SU-DHL-6 (cell line): ENCODE measurements around the gene TMEM131.

Experiments
- H2AFZ ChIP-seq: fragments of 200-600 bp; sonication (generic); 2 replicates; pipeline ENCODE4 v1.6.1; 2014; ENCODE audit warnings: low read depth, mild to moderate bottlenecking, moderate library complexity, mixed read lengths, antibody characterized with exemption, low read length; ENCODE audit not compliant: severe bottlenecking
- H3F3A ChIP-seq: fragments of 200-600 bp; shearing (Covaris generic); 2 replicates; pipeline ENCODE4 v1.6.0; 2016; ENCODE audit warnings: antibody characterized with exemption, mild to moderate bottlenecking; ENCODE audit not compliant: insufficient read depth
- H3K27ac ChIP-seq: fragments of 200-600 bp; sonication (generic); 2 replicates; pipeline ENCODE4 v1.5.1; 2016; ENCODE audit warnings: low read depth, mild to moderate bottlenecking, low read length, moderate library complexity, mixed read lengths
- H3K27me3 ChIP-seq: fragments of 200-600 bp; sonication (generic), shearing (Covaris generic); 2 replicates; pipeline ENCODE4 v1.6.0; 2014; ENCODE audit warnings: mild to moderate bottlenecking, low read length
- H3K36me3 ChIP-seq: fragments of 200-600 bp; sonication (generic); 2 replicates; pipeline ENCODE4 v1.6.1; 2014; ENCODE audit warnings: mild to moderate bottlenecking, low read length, mixed read lengths
- H3K4me2 ChIP-seq: fragments of 300-600, 200-600 bp; shearing (Covaris generic), sonication (generic); 2 replicates; pipeline ENCODE4 v1.6.0; 2014; ENCODE audit warnings: low read length, low read depth, mild to moderate bottlenecking; ENCODE audit not compliant: poor library complexity, severe bottlenecking
- H3K4me3 ChIP-seq: fragments of 200-600 bp; sonication (generic); 2 replicates; pipeline ENCODE4 v1.5.1; 2014; ENCODE audit warnings: antibody characterized with exemption, low read length, mild to moderate bottlenecking, mixed read lengths; ENCODE audit not compliant: insufficient read depth, poor library complexity, severe bottlenecking
- H3K79me2 ChIP-seq: fragments of 200-600 bp; sonication (generic); 2 replicates; pipeline ENCODE4 v1.6.1; 2014; ENCODE audit warnings: mild to moderate bottlenecking, low read length, moderate library complexity; ENCODE audit not compliant: insufficient read depth
- H3K9ac ChIP-seq: fragments of 200-600 bp; sonication (generic); 2 replicates; pipeline ENCODE4 v1.7.0; 2014; ENCODE audit warnings: mild to moderate bottlenecking, low read length
- H3K9me2 ChIP-seq: fragments of 200-600 bp; sonication (generic); replicated peaks from 2 replicates; pipeline ENCODE4 v1.6.1; 2014; ENCODE audit warnings: low read length; ENCODE audit not compliant: insufficient read depth
- H3K9me3 ChIP-seq: fragments of 200-600 bp; sonication (generic); 2 replicates; pipeline ENCODE4 v1.6.1; 2014; ENCODE audit warnings: low read length, mixed read lengths; ENCODE audit not compliant: insufficient read depth
- H4K20me1 ChIP-seq: fragments of 200-600 bp; sonication (generic); 2 replicates; pipeline ENCODE4 v1.6.1; 2014; ENCODE audit warnings: low read depth, mild to moderate bottlenecking, antibody characterized with exemption, low read length, moderate library complexity, mixed read lengths
- EZH2phosphoT487 ChIP-seq: fragments of 200-600 bp; sonication (generic), shearing (Covaris generic); conservative IDR thresholded peaks from 2 replicates; pipeline ENCODE4 v1.6.1; 2018; ENCODE audit warnings: mild to moderate bottlenecking, antibody characterized with exemption, low read length, moderate library complexity, mixed read lengths
- TF ChIP-seq, protein P1 (sequence below): fragments of 200-600 bp; sonication (generic); IDR thresholded peaks from one replicate; pipeline ENCODE4 v1.5.1; 2017; ENCODE audit warnings: antibody characterized with exemption, mild to moderate bottlenecking, low read length, moderate library complexity; ENCODE audit not compliant: insufficient read depth, poor library complexity, severe bottlenecking

TMEM131 gene

DNA sequence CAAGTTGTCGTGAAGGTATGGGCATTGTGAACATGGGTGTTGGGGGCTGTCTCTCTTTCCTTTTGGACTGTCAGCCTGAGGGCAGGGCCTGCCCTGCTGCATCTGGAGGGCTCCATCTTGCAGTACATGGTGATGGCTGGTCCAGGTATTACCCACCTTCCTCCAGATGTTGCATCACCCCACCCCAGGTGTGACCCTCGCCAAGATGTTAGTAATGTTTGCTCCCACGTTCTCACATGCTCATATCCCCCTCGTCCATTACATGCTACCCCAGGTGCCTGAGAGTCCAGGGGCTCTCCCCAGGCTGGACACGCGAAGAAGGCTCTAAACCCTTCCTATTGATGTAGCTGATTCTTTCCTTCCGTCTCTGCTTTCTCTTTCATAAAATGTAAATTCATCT lies 268.5 kb downstream of the TMEM131 start:
- Histone ChIP-seq H3K9ac (no peak overlapping the region), H3K79me2 (no peaks in the 10 kb centered on the region)
- TF ChIP-seq EZH2phosphoT487: no peak
- TF ChIP-seq, protein P1, sequence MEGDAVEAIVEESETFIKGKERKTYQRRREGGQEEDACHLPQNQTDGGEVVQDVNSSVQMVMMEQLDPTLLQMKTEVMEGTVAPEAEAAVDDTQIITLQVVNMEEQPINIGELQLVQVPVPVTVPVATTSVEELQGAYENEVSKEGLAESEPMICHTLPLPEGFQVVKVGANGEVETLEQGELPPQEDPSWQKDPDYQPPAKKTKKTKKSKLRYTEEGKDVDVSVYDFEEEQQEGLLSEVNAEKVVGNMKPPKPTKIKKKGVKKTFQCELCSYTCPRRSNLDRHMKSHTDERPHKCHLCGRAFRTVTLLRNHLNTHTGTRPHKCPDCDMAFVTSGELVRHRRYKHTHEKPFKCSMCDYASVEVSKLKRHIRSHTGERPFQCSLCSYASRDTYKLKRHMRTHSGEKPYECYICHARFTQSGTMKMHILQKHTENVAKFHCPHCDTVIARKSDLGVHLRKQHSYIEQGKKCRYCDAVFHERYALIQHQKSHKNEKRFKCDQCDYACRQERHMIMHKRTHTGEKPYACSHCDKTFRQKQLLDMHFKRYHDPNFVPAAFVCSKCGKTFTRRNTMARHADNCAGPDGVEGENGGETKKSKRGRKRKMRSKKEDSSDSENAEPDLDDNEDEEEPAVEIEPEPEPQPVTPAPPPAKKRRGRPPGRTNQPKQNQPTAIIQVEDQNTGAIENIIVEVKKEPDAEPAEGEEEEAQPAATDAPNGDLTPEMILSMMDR: no peak

GRCh38 chr2:97726261-97727064 lies 269.3 kb downstream of the TMEM131 start:
- H3K79me2 ChIP-seq: no peaks in the 10 kb centered on the region
- no peaks in the 10 kb centered on the region for H3K9me2 ChIP-seq
- no peaks in the 10 kb centered on the region for H3K27me3 ChIP-seq
- no peak overlapping the region for H2AFZ ChIP-seq
- no peaks in the 10 kb centered on the region; the same call in 1 of the 2 replicates for H3K9me3 ChIP-seq
- no peak for TF ChIP-seq EZH2phosphoT487
- TF ChIP-seq, protein P1: no peak
- no peaks in the 10 kb centered on the region for H3F3A ChIP-seq
- H3K4me2 ChIP-seq: no peak overlapping the region
- no peaks in the 10 kb centered on the region for H4K20me1 ChIP-seq
- H3K36me3 ChIP-seq: no peaks in the 10 kb centered on the region
- no peak overlapping the region for H3K9ac ChIP-seq
- no peak overlapping the region for H3K4me3 ChIP-seq
- H3K27ac ChIP-seq: no peak overlapping the region

More for the DNA sequence above, 268.5 kb downstream of the TMEM131 start:
- H3K9me2 ChIP-seq: no peaks in the 10 kb centered on the region
- no peak overlapping the region for H3K4me3 ChIP-seq
- H3K27me3 ChIP-seq: no peaks in the 10 kb centered on the region
- H4K20me1 ChIP-seq: no peaks in the 10 kb centered on the region
- no peaks in the 10 kb centered on the region for H3F3A ChIP-seq
- H3K36me3 ChIP-seq: no peaks in the 10 kb centered on the region
- H2AFZ ChIP-seq: no peak overlapping the region
- no peak overlapping the region for H3K4me2 ChIP-seq
- no peaks in the 10 kb centered on the region; the same call in 1 of the 2 replicates for H3K9me3 ChIP-seq
- H3K27ac ChIP-seq: no peak overlapping the region

- Histone ChIP-seq H3K79me2 (no peaks in the 10 kb centered on the region), H2AFZ (no peak overlapping the region), H3K4me2 (no peak overlapping the region), H3K9me2 (no peaks in the 10 kb centered on the region), H4K20me1 (no peaks in the 10 kb centered on the region), H3K4me3 (no peak overlapping the region), H3F3A (no peaks in the 10 kb centered on the region), H3K9ac (no peak overlapping the region), H3K27me3 (no peaks in the 10 kb centered on the region), H3K27ac (no peak overlapping the region), H3K36me3 (no peaks in the 10 kb centered on the region), H3K9me3 (no peaks in the 10 kb centered on the region; the same call in 1 of the 2 replicates)
- TF ChIP-seq, protein P1: no peak
- no peak for TF ChIP-seq EZH2phosphoT487
Observed at GRCh38 chr2:97724946-97725688, 270.6 kb downstream of the TMEM131 start.
